22Rv1 (cell line): Measurements from ENCODE around the gene CREB5.

Experiments used
- ZFX ChIP-seq: fragments of 450-650 bp; IDR thresholded peaks from 2 replicates; pipeline ENCODE4 v1.6.1; 2017; ENCODE audit warnings: antibody characterized with exemption, borderline replicate concordance
- TF ChIP-seq, protein P1 (sequence below): fragments of 450-650 bp; IDR thresholded peaks from 2 replicates; pipeline ENCODE4 v1.5.1; 2017; ENCODE audit warnings: mild to moderate bottlenecking

DNA sequence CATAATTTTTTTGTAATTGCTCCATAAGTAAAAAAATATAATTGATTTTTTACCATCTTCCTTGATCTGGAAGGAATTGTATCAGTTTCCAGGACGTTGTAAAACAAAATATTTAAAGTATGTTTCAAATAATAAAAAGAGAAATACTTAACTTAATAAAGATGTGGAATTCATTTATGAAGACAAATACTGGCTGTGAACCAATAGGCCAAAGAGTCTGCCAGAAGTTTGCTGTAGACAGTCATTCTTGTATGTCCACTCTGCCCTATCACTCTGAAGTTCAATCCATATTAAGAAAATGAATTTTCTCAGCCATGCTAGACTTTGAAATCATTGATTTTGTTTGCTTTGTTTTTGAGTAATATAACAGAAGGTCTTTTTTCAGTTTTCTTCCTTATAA is 289.4 kb downstream of the CREB5 start:
- TF ChIP-seq, protein P1, sequence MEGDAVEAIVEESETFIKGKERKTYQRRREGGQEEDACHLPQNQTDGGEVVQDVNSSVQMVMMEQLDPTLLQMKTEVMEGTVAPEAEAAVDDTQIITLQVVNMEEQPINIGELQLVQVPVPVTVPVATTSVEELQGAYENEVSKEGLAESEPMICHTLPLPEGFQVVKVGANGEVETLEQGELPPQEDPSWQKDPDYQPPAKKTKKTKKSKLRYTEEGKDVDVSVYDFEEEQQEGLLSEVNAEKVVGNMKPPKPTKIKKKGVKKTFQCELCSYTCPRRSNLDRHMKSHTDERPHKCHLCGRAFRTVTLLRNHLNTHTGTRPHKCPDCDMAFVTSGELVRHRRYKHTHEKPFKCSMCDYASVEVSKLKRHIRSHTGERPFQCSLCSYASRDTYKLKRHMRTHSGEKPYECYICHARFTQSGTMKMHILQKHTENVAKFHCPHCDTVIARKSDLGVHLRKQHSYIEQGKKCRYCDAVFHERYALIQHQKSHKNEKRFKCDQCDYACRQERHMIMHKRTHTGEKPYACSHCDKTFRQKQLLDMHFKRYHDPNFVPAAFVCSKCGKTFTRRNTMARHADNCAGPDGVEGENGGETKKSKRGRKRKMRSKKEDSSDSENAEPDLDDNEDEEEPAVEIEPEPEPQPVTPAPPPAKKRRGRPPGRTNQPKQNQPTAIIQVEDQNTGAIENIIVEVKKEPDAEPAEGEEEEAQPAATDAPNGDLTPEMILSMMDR: no peak
- no peak for TF ChIP-seq ZFX
